Subcutaneous abdominal adipose tissue (tissue), 5 donors: Measurements from ENCODE around the gene PRICKLE2.

Experiments used
- H3K27ac ChIP-seq: one replicate; pipeline ENCODE4 v1.7.0; 2013; ENCODE audit warnings: low read depth, mild to moderate bottlenecking, inconsistent platforms, low read length, moderate library complexity
- H3K27me3 ChIP-seq, 5 donors: one replicate each; pipeline ENCODE4 v1.7.0; 2013; ENCODE audit warnings: low read length in 5 of 5, inconsistent platforms in 1 of 5; ENCODE audit not compliant: control insufficient read depth in 5 of 5, insufficient read depth in 4 of 5
- H3K36me3 ChIP-seq, 5 donors: one replicate each; pipeline ENCODE4 v1.7.0; 2013; ENCODE audit warnings: low read length in 5 of 5; ENCODE audit not compliant: control insufficient read depth in 5 of 5, insufficient read depth in 5 of 5
- H3K4me1 ChIP-seq, 5 donors: one replicate each; pipeline ENCODE4 v1.7.0; 2013; ENCODE audit warnings: low read length in 5 of 5, mild to moderate bottlenecking in 3 of 5, moderate library complexity in 1 of 5; ENCODE audit not compliant: control insufficient read depth in 5 of 5, insufficient read depth in 5 of 5
- H3K4me3 ChIP-seq, 5 donors: one replicate each; pipeline ENCODE4 v1.7.0; 2013; ENCODE audit warnings: low read length in 5 of 5, low read depth in 1 of 5
- H3K9ac ChIP-seq, 5 donors: one replicate each; pipeline ENCODE4 v1.7.0; 2013; ENCODE audit warnings: low read length in 5 of 5, mild to moderate bottlenecking in 4 of 5, moderate library complexity in 3 of 5
- H3K9me3 ChIP-seq, 5 donors: one replicate each; pipeline ENCODE4 v1.7.0; 2013; ENCODE audit warnings: low read length in 5 of 5; ENCODE audit not compliant: control insufficient read depth in 5 of 5
- donor health status: healthy.
- donor health status: healthy.
- donor health status: healthy.
- donor health status: healthy.
- donor health status: healthy.

PRICKLE2 gene

DNA sequence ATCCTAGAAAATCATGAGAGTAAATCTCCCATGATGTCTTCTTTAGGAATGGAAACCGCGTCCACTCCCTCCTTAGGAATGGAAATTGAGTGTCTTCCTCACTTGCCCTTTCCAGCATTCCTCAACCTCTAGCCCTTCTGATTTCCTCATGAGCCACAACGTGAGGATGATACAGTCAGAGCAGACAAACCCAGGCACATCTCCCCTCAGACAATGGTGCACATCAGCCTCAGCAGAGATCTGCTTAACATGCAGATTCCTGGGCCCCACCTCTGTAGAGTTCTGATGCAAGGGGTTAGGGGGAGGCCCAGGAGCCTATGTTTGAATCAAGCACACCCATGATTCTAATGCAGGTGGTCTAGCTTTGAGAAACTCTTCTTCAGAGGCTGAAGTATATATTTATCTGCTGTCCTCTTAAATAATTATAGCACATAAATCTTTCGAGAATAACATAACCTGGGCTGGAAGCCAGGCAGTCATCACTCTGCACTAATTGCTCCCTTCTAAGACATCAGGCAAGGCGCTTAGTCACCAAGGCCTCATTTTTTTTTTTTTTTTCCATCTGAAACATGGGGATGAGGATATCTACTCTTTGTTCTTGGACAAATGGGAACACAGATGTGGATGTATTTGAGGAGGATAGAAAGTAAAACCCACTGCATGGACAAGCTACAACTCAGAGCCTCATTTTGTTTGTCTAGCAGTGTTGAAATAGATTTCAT, 81.7 kb downstream of the PRICKLE2 start:
- peaks cover 0 to 9% (median 7%) of the 10 kb centered on the region in 5 donors for H3K4me1 ChIP-seq
- H3K9me3 ChIP-seq, result no peaks in the 10 kb centered on the region
- no peak overlapping the region for H3K4me3 ChIP-seq
- no peak overlapping the region for H3K9ac ChIP-seq
- peak overlapping the region; percentile 54 for H3K27ac ChIP-seq
- no peaks in the 10 kb centered on the region for H3K27me3 ChIP-seq
- peaks cover 22 to 69% (median 68%) of the 10 kb centered on the region in 5 donors for H3K36me3 ChIP-seq

GRCh38 chr3:64141476-64141875, 83.8 kb downstream of the PRICKLE2 start:
- Histone ChIP-seq H3K27me3 (no peaks in the 10 kb centered on the region), H3K9me3 (no peaks in the 10 kb centered on the region), H3K4me3 (no peak overlapping the region), H3K9ac (no peak overlapping the region), H3K27ac (no peak overlapping the region), H3K4me1 (peaks cover 0 to 9% (median 7%) of the 10 kb centered on the region in 5 donors), H3K36me3 (peaks cover 12 to 62% (median 55%) of the 10 kb centered on the region in 5 donors)

GRCh38 chr3:64140651-64141050, 84.6 kb downstream of the PRICKLE2 start:
- Histone ChIP-seq H3K27me3 (no peaks in the 10 kb centered on the region), H3K9me3 (no peaks in the 10 kb centered on the region), H3K27ac (peak overlapping the region; percentile 9), H3K4me1 (peaks cover 0 to 9% (median 7%) of the 10 kb centered on the region in 5 donors), H3K9ac (no peak overlapping the region), H3K4me3 (no peak overlapping the region), H3K36me3 (peaks cover 12 to 61% (median 54%) of the 10 kb centered on the region in 5 donors)

GRCh38 chr3:64138656-64139375, 86.5 kb downstream of the PRICKLE2 start:
- Histone ChIP-seq H3K27ac (no peak overlapping the region), H3K9ac (no peak overlapping the region), H3K9me3 (no peaks in the 10 kb centered on the region), H3K27me3 (no peaks in the 10 kb centered on the region), H3K4me3 (no peak overlapping the region), H3K36me3 (peaks cover 12 to 63% (median 56%) of the 10 kb centered on the region in 5 donors), H3K4me1 (peaks cover 0 to 9% (median 7%) of the 10 kb centered on the region in 5 donors)

DNA sequence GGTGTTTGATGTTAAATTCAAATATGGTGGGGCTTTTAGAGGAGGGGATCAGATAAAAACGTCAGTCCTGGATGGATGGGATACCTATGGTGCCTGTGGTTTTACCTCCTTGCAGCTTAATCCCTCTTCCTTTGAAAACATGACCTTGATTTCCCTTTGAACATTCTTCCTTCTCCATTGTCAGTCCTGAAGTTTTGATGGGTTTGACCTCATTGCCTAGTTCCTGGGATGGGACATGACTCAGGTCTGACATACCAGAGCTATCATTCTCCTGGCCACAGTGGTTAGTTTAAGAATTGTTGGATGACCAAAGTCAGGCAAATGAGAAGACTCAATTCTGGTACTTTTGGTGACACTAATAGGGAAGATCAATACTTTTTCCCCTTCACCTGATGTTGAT, 87.2 kb downstream of the PRICKLE2 start:
- no peaks in the 10 kb centered on the region for H3K9me3 ChIP-seq
- H3K27me3 ChIP-seq, result no peaks in the 10 kb centered on the region
- H3K4me1 ChIP-seq, result peaks cover 0 to 10% (median 7%) of the 10 kb centered on the region in 5 donors
- no peak overlapping the region for H3K9ac ChIP-seq
- H3K36me3 ChIP-seq, result peaks cover 12 to 61% (median 56%) of the 10 kb centered on the region in 5 donors
- no peak overlapping the region for H3K4me3 ChIP-seq
- no peak overlapping the region for H3K27ac ChIP-seq

GRCh38 chr3:64134882-64135281, 90.4 kb downstream of the PRICKLE2 start:
- no peaks in the 10 kb centered on the region for H3K27me3 ChIP-seq
- H3K27ac ChIP-seq, result no peak overlapping the region
- no peaks in the 10 kb centered on the region for H3K9me3 ChIP-seq
- H3K4me1 ChIP-seq, result peaks cover 0 to 9% (median 0%) of the 10 kb centered on the region in 5 donors
- H3K4me3 ChIP-seq, result no peak overlapping the region
- no peak overlapping the region for H3K9ac ChIP-seq
- peaks cover 6 to 50% (median 38%) of the 10 kb centered on the region in 5 donors for H3K36me3 ChIP-seq

DNA sequence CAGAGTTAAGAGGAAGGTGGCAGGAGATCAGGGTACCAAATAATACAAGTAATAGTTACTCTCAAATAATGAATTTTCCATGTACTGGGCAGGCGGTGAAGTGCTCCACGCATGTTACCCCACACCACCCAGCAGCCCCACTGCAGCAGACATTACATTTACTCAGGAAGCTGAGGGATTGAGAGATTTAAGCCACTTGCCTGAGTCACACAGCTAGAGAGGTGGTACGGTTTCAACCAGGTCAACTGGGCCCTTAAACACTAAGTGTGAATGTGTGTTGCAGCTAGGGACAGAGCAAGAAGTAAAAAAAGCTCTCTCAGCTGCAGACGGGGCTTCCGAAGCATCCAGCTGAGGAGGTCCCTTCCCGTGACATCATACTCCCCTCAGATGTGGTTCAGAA, 91.3 kb downstream of the PRICKLE2 start:
- Histone ChIP-seq H3K4me3 (no peak overlapping the region), H3K4me1 (peaks cover 0 to 9% (median 0%) of the 10 kb centered on the region in 5 donors), H3K27ac (no peak overlapping the region), H3K9ac (no peak overlapping the region), H3K27me3 (no peaks in the 10 kb centered on the region), H3K9me3 (no peaks in the 10 kb centered on the region), H3K36me3 (peaks cover 7 to 46% (median 39%) of the 10 kb centered on the region in 5 donors)

DNA sequence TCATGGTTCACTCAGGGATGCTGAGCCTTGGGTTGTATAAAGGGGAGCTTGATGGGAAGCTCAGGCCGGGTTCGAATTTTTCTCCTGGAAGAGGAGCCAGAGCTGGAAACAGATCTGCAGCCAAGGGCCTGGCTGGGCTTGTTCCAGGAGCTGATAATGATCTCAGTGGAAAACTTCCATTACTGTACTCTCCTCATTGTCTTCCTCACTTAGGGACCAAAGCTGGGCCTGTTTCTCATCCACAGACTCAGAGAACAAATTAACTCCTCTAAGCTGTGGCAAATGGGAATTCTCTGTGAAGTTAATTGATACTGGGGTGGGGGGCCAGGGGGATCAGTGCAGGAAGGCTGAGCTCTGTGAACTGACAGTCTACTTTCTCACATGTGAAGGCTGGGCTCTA, 92.0 kb downstream of the PRICKLE2 start:
- Histone ChIP-seq H3K9me3 (no peaks in the 10 kb centered on the region), H3K4me1 (peaks cover 0 to 9% (median 0%) of the 10 kb centered on the region in 5 donors), H3K4me3 (no peak overlapping the region), H3K27ac (no peak overlapping the region), H3K27me3 (no peaks in the 10 kb centered on the region), H3K9ac (no peak overlapping the region), H3K36me3 (peaks cover 3 to 47% (median 34%) of the 10 kb centered on the region in 5 donors)

DNA sequence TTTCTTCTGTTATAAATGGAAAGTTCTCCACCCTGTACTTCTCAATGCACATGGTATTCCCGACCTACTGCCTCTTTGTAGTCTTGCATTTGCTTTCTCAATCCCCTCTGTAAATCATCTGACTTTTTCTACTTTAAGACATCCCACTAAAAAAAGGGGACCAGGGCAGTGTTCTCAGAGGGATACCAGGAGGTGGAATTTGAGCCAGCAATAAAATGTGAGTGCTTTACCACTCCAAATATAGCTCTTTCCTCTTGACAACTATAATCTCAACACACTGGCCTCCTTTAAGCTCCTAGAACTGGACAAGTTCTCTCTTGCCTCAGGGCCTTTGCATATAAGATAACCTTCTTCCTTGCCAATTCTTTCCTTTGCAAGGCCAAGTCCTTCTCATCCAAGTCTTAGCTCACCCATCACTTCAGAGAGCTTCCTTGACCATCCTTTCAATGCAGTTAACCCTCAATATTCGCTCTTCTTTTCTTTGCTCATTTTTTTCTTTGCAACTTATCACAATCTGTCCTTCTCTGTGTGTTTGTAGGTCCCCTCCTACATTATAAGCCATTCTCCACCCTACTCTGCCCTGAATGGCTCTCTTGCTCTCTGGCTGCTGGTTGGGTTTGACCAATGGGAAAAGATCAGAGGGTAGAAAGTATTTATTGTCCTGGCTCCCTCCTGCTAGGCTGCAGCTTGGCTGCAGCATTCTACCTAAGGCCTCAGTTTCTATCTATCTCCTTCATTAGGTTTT, 93.4 kb downstream of the PRICKLE2 start:
- H3K27ac ChIP-seq, result no peak overlapping the region
- no peak overlapping the region for H3K9ac ChIP-seq
- H3K4me3 ChIP-seq, result no peak overlapping the region
- H3K36me3 ChIP-seq, result peaks cover 8 to 55% (median 36%) of the 10 kb centered on the region in 5 donors
- H3K27me3 ChIP-seq, result no peaks in the 10 kb centered on the region
- no peaks in the 10 kb centered on the region for H3K9me3 ChIP-seq
- peaks cover 0 to 9% (median 0%) of the 10 kb centered on the region in 5 donors for H3K4me1 ChIP-seq
